GM19328 (cell line): ENCODE results near the gene TRIM28.
A peak's percentile ranks its signal among the peaks of the same experiment; 100 is the strongest.
"Not testable (repeated sequence)": the region's sequence is repeated elsewhere in the genome, so short reads cannot be mapped to it uniquely, and the experiment has no call there.

Experiments
- ATAC-seq: cut with Tn5 transposase; IDR thresholded peaks from one replicate; pipeline ENCODE4 v1.9.1; 2021; ENCODE audit warnings: mild to moderate bottlenecking, moderate library complexity; ENCODE audit not compliant: unreplicated experiment

TRIM28 gene

GRCh38 chr19:58518256-58519086, 25.4 kb upstream of the TRIM28 start:
- no peak for ATAC-seq

GRCh38 chr19:58519087-58519354, 24.8 kb upstream of the TRIM28 start:
- ATAC-seq, result no peak

- peak; percentile 74 for ATAC-seq
Measured at GRCh38 chr19:58519355-58520256, 24.3 kb upstream of the TRIM28 start, which contains the start of gene ZBTB45. TSS of gene ZBTB45 (minus strand) at chr19:58519810. CDS start at chr19:58517673, 2,137 bp downstream.

GRCh38 chr19:58520257-58520599, 23.6 kb upstream of the TRIM28 start:
- no peak for ATAC-seq

GRCh38 chr19:58521651-58522050, 22.2 kb upstream of the TRIM28 start:
- ATAC-seq, result no peak

GRCh38 chr19:58522709-58523108, 21.2 kb upstream of the TRIM28 start:
- no peak for ATAC-seq

- ATAC-seq, result no peak
Measured at GRCh38 chr19:58529405-58529804, 14.5 kb upstream of the TRIM28 start.

- no peak for ATAC-seq
Measured at GRCh38 chr19:58531034-58531840, 12.6 kb upstream of the TRIM28 start.

- ATAC-seq, result no peak
Measured at GRCh38 chr19:58535857-58536256, 8.0 kb upstream of the TRIM28 start.

GRCh38 chr19:58536852-58537798, 6.7 kb upstream of the TRIM28 start:
- no peak for ATAC-seq

GRCh38 chr19:58538257-58539168, 5.4 kb upstream of the TRIM28 start:
- ATAC-seq, result no peak

- not testable (repeated sequence) for ATAC-seq
Measured at GRCh38 chr19:58539169-58539559, 4.7 kb upstream of the TRIM28 start.

- not testable (repeated sequence) for ATAC-seq
Measured at GRCh38 chr19:58542641-58543372, 1.1 kb upstream of the TRIM28 start.

GRCh38 chr19:58544591-58545285, 874 bp downstream of the TRIM28 start:
- peak; percentile 40 for ATAC-seq

GRCh38 chr19:58545286-58546018, 1.6 kb downstream of the TRIM28 start:
- no peak for ATAC-seq

- no peak for ATAC-seq
Measured at GRCh38 chr19:58546019-58546530, 2.2 kb downstream of the TRIM28 start.
